K562 (cell line): ENCODE results near the gene KDM5A.

Experiments
- CHD1 ChIP-seq: fragments of 200-600 bp; sonication (generic); IDR thresholded peaks from one replicate; pipeline ENCODE4 v1.6.1; 2012; ENCODE audit warnings: mild to moderate bottlenecking, moderate library complexity, low read length, inconsistent platforms
- CTCF ChIP-seq, 3 experiments: IDR thresholded peaks in 2 of 3; conservative IDR thresholded peaks in 1 of 3; 2 replicates each; pipeline ENCODE4 v1.5.1; 2011 to 2012; ENCODE audit warnings: low read length in 3 of 3, mild to moderate bottlenecking in 3 of 3, control low read depth in 2 of 3, improper control_type of control experiment in 1 of 3, inconsistent platforms in 1 of 3, low read depth in 1 of 3, mixed read lengths in 1 of 3, moderate library complexity in 1 of 3; ENCODE audit not compliant: insufficient read depth in 2 of 3
- ESRRA ChIP-seq: fragments of 450-650 bp; IDR thresholded peaks from 2 replicates; pipeline ENCODE4 v1.6.1; 2014; ENCODE audit warnings: low read depth, mild to moderate bottlenecking, moderate library complexity, borderline replicate concordance
- HDAC2 ChIP-seq: fragments of 450-650 bp; IDR thresholded peaks from 2 replicates; pipeline ENCODE4 v1.6.1; 2016; ENCODE audit warnings: mild to moderate bottlenecking
- POLR2A ChIP-seq: fragments of 450-650 bp; conservative IDR thresholded peaks from 2 replicates; pipeline ENCODE4 v1.6.1; 2016
- POLR2AphosphoS5 ChIP-seq: IDR thresholded peaks from 2 replicates; pipeline ENCODE4 v1.6.1; 2011; ENCODE audit warnings: mild to moderate bottlenecking, low read depth, low read length, moderate library complexity; ENCODE audit not compliant: control insufficient read depth, insufficient read depth
- ZFPM2 ChIP-seq: fragments of 250-450 bp; sonication (Bioruptor Pico); IDR thresholded peaks from 2 replicates; pipeline ENCODE4 v1.5.1; 2022; ENCODE audit warnings: mild to moderate bottlenecking

GRCh38 chr12:269191-269590, 119.9 kb downstream of the KDM5A start:
- TF ChIP-seq POLR2AphosphoS5 = no peak
- no peak for TF ChIP-seq CTCF (IDR thresholded peaks at IDR 0.05 in 2 of 3, conservative IDR thresholded peaks at IDR 0.05 in 1 of 3; ENCODE audit: insufficient read depth in 2 of 3, low read depth in 1 of 3, low read length in 3 of 3)
- no peak for TF ChIP-seq ESRRA
- TF ChIP-seq POLR2A = no peak
- TF ChIP-seq HDAC2 = no peak
- no peak for TF ChIP-seq CHD1
- TF ChIP-seq ZFPM2 (CRISPR knock-in tag) = no peak
